Measurements from ENCODE around the gene ANTKMT. TPM values are rescaled to one million over a fixed set of nuclear protein-coding genes. Genes with fewer than 3 reads are reported as not detected.

Gene ANTKMT
- total and polyA plus RNA-seq, 4 donors = 14.0 to 29.7 (median 19.7) TPM

DNA sequence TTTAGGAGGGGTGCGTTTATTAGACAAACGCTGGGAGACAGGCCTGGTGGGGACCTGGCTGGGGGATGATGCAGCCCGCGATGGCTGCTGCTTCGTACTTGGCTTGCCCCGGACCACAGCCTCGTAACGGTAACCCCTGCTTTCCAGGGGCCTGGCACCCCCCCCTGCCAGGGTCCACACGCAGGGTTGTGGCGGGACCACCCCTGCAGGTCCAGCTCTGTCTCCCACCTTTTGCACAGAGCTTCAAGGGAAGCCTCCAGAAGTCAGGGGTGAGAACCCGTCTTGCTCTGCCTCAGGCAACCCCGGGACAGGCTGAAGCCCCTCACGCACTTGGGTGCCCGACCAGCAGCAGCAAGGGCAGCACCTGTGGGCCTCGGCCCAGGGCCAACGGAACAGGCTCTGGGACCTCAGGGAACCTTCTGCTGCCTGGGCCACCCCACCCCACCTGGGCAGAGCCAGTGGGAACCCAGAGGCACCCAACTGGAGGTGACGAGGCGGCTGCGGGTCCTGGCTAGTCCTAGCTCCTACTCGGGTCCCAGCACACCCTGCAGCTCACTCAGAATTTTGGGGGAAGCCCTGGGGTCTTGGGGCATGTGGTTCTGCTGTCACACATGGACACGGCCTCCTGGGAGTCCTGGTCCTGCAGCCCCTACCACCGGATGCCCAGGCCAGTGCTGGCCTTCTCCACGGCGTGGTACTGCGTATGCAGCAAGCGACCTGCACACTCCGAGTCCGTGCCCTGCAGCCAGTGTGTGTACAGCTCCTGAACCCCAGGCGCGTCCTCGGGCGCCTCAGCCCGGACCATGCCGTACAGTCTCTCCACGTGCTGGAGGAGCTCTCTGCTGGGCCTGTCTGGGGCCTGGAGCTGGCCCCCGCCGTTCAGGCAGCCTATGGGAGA is 9.1 kb downstream of the ANTKMT start:
- no peak overlapping the region for H3K27ac ChIP-seq (ENCODE audit: low read depth in 1 of 2, low read length in 2 of 2)
- H3K4me1 ChIP-seq (ENCODE audit: control insufficient read depth in 4 of 4, insufficient read depth in 4 of 4, low read length in 3 of 4) = peaks cover 8 to 19% (median 14%) of the 10 kb centered on the region in 4 donors
- H3K4me3 ChIP-seq (ENCODE audit: low read depth in 1 of 3, low read length in 3 of 3) = no peak overlapping the region
- H3K9ac ChIP-seq (ENCODE audit: low read depth in 1 of 2, low read length in 2 of 2) = no peak overlapping the region
- no peaks in the 10 kb centered on the region for H3K9me3 ChIP-seq (ENCODE audit: control insufficient read depth in 4 of 4, low read length in 3 of 4)
- TF ChIP-seq JUND (IDR thresholded peaks at IDR 0.05) (no peak), FOXA2 (IDR thresholded peaks at IDR 0.05) (no peak), GABPA (IDR thresholded peaks at IDR 0.05 in 1 of 2, conservative IDR thresholded peaks at IDR 0.05 in 1 of 2) (no peak), FOXA1 (IDR thresholded peaks at IDR 0.05) (no peak), TAF1 (conservative IDR thresholded peaks at IDR 0.05) (no peak), EGR1 (IDR thresholded peaks at IDR 0.05; ENCODE audit: low read depth in 2 of 2) (no peak), HNF4A (conservative IDR thresholded peaks at IDR 0.05) (no peak), SP1 (IDR thresholded peaks at IDR 0.05) (no peak)
- TF ChIP-seq, protein P1, sequence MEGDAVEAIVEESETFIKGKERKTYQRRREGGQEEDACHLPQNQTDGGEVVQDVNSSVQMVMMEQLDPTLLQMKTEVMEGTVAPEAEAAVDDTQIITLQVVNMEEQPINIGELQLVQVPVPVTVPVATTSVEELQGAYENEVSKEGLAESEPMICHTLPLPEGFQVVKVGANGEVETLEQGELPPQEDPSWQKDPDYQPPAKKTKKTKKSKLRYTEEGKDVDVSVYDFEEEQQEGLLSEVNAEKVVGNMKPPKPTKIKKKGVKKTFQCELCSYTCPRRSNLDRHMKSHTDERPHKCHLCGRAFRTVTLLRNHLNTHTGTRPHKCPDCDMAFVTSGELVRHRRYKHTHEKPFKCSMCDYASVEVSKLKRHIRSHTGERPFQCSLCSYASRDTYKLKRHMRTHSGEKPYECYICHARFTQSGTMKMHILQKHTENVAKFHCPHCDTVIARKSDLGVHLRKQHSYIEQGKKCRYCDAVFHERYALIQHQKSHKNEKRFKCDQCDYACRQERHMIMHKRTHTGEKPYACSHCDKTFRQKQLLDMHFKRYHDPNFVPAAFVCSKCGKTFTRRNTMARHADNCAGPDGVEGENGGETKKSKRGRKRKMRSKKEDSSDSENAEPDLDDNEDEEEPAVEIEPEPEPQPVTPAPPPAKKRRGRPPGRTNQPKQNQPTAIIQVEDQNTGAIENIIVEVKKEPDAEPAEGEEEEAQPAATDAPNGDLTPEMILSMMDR (IDR thresholded peaks at IDR 0.05; ENCODE audit: low read depth, low read length, missing input control) = no peak
- H3K36me3 ChIP-seq (ENCODE audit: control insufficient read depth in 4 of 4, insufficient read depth in 3 of 4, low read depth in 1 of 4, low read length in 3 of 4) = peaks cover 0 to 31% (median 5%) of the 10 kb centered on the region in 4 donors
- WGBS = 93% methylated on average over 37 of the region's 37 CpGs
- no peak for DNase-seq (ENCODE audit: low spot score)
- peaks cover 0 to 2% (median 0%) of the 10 kb centered on the region in 4 donors for H3K27me3 ChIP-seq (ENCODE audit: control insufficient read depth in 4 of 4, insufficient read depth in 4 of 4, low read length in 3 of 4)

DNA sequence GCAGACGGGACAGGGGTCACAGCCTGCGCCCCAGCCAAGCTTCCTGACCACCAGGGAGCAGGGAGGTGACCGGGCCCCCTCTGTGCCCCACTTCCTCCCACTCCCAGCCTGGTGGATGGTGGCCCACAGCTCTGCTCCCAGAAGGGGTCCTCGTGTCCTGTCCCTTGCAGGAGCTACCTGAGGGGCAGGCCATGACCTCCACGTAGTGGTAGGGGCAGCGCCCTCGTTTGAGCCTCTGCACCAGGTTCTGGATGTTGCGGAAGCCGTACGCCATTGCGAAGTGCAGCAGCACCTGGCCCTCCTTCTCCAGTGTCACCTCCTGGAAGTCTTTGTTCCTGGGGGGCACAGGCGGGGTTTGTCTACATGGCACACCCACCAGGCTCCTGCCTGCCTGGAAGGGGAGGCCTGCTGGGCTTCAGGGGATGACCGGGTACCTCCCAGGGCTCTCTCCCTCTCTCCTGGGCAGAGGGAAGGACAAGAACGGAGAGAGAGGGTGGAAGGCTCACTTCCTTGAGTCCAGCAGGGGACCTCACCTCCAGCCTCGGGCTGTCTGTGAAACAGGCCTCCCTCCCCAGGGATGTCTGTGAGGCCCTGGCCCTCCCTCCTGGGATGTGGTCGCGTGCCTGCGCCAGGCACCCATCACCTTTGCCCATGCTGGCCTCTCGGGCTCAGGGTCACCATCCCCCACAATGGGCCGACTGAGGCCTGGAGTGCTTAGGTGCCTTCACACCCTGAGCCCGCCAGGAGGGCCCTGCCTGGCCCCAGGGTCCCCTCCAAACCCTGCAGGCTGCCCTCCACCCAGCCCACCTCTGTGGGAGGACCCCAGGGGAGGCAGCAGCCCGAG is 9.9 kb downstream of the ANTKMT start:
- peaks cover 8 to 19% (median 11%) of the 10 kb centered on the region in 4 donors for H3K4me1 ChIP-seq (ENCODE audit: control insufficient read depth in 4 of 4, insufficient read depth in 4 of 4, low read length in 3 of 4)
- WGBS = 92% methylated on average over 22 of the region's 22 CpGs
- H3K36me3 ChIP-seq (ENCODE audit: control insufficient read depth in 4 of 4, insufficient read depth in 3 of 4, low read depth in 1 of 4, low read length in 3 of 4) = peaks cover 2 to 40% (median 9%) of the 10 kb centered on the region in 4 donors
- H3K9me3 ChIP-seq (ENCODE audit: control insufficient read depth in 4 of 4, low read length in 3 of 4) = no peaks in the 10 kb centered on the region
- no peak for DNase-seq (ENCODE audit: low spot score)
- H3K4me3 ChIP-seq (ENCODE audit: low read depth in 1 of 3, low read length in 3 of 3) = no peak overlapping the region
- H3K27ac ChIP-seq (ENCODE audit: low read depth in 1 of 2, low read length in 2 of 2) = no peak overlapping the region
- H3K9ac ChIP-seq (ENCODE audit: low read depth in 1 of 2, low read length in 2 of 2) = no peak overlapping the region
- peaks cover 0 to 2% (median 0%) of the 10 kb centered on the region in 4 donors for H3K27me3 ChIP-seq (ENCODE audit: control insufficient read depth in 4 of 4, insufficient read depth in 4 of 4, low read length in 3 of 4)
- TF ChIP-seq, protein P1 (IDR thresholded peaks at IDR 0.05; ENCODE audit: low read depth, low read length, missing input control) = no peak
- TF ChIP-seq EGR1 (IDR thresholded peaks at IDR 0.05; ENCODE audit: low read depth in 2 of 2) = no peak

DNA sequence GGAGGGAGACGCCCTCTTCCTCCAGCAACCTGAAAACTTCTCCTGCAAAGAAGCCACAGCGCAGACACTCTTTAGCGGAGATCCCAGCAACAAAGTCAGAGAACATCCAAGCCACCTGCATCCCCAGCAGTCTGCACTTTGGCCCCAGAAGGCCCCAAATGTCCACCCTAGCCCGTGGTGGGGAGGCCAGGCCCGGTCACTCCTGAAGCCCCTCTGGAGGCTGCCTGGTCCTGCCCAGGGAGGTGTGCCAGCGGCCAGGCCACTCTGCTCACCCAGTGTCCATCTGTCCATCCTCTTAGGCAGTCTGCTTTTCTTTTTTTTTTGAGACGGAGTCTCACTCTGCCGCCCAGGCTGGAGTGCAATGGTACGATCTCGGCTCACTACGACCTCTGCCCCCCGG is 11.4 kb downstream of the ANTKMT start:
- Histone ChIP-seq H3K27ac (ENCODE audit: low read depth in 1 of 2, low read length in 2 of 2) (no peak overlapping the region), H3K4me1 (ENCODE audit: control insufficient read depth in 4 of 4, insufficient read depth in 4 of 4, low read length in 3 of 4) (peaks cover 5 to 11% (median 7%) of the 10 kb centered on the region in 4 donors), H3K36me3 (ENCODE audit: control insufficient read depth in 4 of 4, insufficient read depth in 3 of 4, low read depth in 1 of 4, low read length in 3 of 4) (peaks cover 9 to 52% (median 12%) of the 10 kb centered on the region in 4 donors), H3K9me3 (ENCODE audit: control insufficient read depth in 4 of 4, low read length in 3 of 4) (no peaks in the 10 kb centered on the region), H3K4me3 (ENCODE audit: low read depth in 1 of 3, low read length in 3 of 3) (no peak overlapping the region), H3K9ac (ENCODE audit: low read depth in 1 of 2, low read length in 2 of 2) (no peak overlapping the region), H3K27me3 (ENCODE audit: control insufficient read depth in 4 of 4, insufficient read depth in 4 of 4, low read length in 3 of 4) (peaks cover 0 to 1% (median 0%) of the 10 kb centered on the region in 4 donors)
- no peak for DNase-seq (ENCODE audit: low spot score)
- 96% methylated on average over 12 of the region's 12 CpGs for WGBS
- TF ChIP-seq, protein P2, sequence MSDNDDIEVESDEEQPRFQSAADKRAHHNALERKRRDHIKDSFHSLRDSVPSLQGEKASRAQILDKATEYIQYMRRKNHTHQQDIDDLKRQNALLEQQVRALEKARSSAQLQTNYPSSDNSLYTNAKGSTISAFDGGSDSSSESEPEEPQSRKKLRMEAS (IDR thresholded peaks at IDR 0.05) = no peak
- TF ChIP-seq HNF4G (IDR thresholded peaks at IDR 0.05) = no peak
- TF ChIP-seq FOXA1 (IDR thresholded peaks at IDR 0.05) = no peak
- TF ChIP-seq FOXA2 (IDR thresholded peaks at IDR 0.05) = no peak
- TF ChIP-seq JUND (IDR thresholded peaks at IDR 0.05) = no peak
- no peak for TF ChIP-seq ZBTB33 (IDR thresholded peaks at IDR 0.05)
- TF ChIP-seq GABPA (IDR thresholded peaks at IDR 0.05 in 1 of 2, conservative IDR thresholded peaks at IDR 0.05 in 1 of 2) = no peak
- no peak for TF ChIP-seq EGR1 (IDR thresholded peaks at IDR 0.05; ENCODE audit: low read depth in 2 of 2)
- TF ChIP-seq, protein P3, sequence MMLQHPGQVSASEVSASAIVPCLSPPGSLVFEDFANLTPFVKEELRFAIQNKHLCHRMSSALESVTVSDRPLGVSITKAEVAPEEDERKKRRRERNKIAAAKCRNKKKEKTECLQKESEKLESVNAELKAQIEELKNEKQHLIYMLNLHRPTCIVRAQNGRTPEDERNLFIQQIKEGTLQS (IDR thresholded peaks at IDR 0.05) = no peak
- no peak for TF ChIP-seq RAD21 (IDR thresholded peaks at IDR 0.05)
- TF ChIP-seq RXRA (IDR thresholded peaks at IDR 0.05) = no peak
- no peak for TF ChIP-seq SP1 (IDR thresholded peaks at IDR 0.05)
- no peak for TF ChIP-seq YY1 (IDR thresholded peaks at IDR 0.05)

Measured in liver (tissue), 9 donors.